DMS114 treated with DMSO at 0.1 percent for 48 hours (cell line): ENCODE results near the gene KDM5A.
"Not testable (repeated sequence)": the region's sequence is repeated elsewhere in the genome, so short reads cannot be mapped to it uniquely, and the experiment has no call there.

Source experiments
- DNase-seq: peaks from one replicate; lab custom pipeline; 2025; ENCODE audit not compliant: unreplicated experiment; lab: John Stamatoyannopoulos, UW

KDM5A gene

DNA sequence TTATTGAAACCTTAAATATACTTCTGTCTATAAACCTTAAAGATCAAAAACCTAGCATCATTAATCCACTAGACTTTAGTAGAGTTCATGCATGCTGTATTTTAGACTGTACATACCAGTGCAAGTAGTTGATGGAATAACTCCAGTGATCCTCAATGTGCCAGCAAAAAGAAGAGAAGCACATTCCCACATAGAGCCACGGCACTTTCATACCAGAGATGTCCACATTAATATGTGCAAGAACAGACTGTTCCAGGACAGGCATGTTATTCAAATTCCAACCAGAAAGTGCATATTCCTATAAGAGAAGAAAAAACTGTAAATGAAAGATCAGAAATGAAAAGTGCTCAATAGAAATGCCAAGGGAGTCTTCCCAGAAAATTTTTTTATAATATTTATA lies 55.0 kb downstream of the KDM5A start:
- no peak for DNase-seq

DNA sequence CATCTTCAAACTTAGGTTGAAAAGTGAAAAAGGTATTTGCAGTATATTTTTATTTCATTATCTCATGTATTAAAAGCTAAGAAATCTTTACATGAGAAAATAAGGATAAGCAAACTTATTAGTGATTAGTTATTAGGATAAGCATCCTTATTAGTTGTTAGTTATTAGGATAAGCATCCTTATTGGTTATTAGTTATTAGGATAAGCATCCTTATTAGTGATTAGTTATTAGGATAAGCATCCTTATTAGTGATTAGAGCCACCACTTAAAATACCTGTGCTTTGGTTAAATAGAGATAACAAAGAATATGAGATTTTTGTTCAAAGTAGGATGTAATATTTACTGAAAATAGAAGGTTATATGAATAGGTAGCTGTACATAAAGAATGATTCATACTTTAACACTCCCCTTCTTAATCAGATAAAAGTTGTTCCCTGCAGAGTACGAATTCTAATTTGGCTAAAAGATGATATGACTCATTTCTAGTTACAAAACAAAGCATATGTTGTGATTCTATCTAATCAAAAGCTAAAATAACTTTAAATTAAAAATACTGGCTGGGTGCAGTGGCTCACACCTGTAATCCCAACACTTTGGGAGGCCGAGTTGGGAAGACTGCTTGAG lies 56.4 kb downstream of the KDM5A start:
- no peak for DNase-seq

DNA sequence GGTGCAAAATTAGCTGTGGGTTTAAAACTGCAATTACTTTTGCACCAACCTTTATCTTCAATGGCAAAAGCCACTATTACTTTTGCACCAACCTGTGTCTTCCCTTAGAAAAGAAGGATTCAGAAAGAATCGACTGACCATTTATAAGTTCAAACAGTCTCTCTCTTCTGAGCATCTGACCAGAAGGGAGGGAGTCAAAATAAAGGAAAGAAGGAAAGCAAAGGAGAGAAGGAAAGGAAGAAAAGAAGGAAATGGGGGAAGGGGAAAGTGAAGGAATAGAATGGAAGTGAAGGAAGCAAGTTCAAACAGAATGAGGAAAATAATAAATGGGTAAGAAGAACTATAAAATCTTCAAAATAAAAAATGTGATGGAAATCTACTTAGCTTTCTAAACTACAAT lies 57.8 kb downstream of the KDM5A start:
- DNase-seq = no peak

DNA sequence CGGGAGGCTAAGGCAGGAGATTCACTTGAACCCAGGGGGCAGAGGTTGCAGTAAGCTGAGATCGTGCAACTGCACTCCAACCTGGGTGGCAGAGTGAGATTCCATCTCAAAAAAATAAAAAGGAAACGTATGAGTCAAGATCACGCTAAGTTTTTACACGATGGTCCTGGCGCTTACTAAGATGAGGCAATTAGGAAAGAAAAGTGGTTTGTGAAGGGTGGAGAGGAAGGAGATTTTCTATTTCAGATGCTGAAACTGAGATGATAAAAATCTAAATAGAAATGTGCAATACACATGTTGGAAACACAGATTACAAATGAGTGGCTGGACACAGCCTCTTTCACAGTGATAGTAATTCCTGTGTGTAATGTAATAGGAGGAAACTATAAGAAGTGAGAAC lies 63.2 kb downstream of the KDM5A start:
- no peak for DNase-seq

DNA sequence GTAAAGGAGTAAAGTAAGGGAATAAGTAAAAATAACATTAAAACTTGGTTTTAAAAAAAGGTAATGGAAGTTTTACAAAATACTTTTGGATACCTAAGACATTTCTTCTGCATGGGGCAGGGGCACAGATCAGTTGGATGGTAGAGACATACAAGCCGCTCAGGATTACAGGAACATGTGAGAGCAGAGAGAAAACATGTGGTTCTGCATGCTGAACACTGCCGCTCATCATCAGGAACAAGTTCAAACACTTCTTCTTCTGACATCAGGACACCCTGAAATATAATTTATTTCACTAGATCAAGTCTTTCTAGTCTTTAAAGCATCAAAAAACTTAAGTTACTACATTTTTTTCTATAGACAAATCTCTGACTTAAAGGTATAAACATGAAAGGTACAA lies 65.6 kb downstream of the KDM5A start:
- no peak for DNase-seq

DNA sequence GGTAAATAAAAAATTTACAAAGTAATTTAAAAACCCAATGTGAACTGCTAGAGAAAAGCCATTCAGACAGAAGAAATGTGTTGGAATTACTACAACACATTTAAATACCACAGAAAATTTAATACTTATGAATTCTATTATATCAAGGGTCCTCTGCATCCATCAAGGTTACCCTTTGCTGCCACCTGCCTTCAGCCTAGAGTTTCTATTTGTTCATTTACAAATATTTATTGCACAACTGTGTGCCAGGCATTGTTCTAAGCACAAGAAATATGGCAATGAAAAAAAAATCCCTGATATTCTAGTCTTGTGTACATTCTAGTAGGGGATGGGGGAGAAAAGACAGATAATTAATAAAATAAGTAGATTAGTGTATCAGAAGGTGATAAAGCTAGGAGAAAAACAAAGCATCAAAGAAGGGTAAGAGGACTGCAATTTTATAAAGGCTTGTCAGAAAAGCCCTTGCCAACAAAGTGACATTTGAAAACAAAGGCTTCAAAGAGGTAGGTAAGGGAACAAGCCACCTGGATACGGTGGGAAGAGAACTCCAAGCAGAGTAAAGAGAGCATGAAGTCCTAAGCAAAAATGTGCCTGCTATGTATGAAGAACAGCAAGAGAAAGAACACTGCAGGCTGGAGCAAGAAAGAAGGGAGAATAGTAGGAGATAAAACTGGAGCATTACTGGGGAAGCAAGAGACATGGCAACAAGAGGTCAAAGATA lies 67.4 kb downstream of the KDM5A start:
- no peak for DNase-seq

DNA sequence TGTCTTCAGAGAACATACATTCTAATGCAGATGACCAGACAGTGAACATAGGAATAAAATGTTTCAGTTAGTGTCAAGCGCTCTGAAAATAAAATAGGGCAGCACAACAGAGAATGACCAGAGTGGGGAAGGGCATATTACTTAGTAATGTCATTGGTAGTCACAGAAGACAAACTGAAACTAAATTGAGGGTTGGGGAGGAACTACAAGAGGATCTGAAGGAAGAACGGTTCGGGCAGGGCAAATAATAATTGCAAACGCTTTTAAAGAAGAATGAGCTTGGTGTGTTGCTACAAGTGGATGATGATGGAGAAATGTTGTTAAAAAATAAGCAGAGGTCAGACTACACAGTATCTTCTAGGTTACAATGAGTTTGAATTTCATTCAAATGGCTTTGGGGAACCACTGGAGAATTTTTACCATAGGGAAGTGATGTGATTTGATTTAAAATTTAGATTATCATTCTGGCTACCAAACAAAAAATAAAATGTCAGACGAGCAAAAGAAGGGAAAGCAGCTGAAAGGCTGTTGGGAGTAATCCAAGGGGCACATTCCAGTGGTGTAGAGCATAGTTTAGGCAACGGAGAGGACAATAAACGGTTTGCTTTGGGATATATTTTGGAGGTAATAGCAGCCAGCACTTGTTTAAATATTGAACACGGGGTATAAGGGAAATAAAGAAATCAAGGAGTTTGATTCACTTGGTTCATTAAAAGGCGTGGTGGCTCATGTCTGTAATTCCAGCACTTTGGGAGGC lies 70.2 kb downstream of the KDM5A start:
- no peak for DNase-seq

DNA sequence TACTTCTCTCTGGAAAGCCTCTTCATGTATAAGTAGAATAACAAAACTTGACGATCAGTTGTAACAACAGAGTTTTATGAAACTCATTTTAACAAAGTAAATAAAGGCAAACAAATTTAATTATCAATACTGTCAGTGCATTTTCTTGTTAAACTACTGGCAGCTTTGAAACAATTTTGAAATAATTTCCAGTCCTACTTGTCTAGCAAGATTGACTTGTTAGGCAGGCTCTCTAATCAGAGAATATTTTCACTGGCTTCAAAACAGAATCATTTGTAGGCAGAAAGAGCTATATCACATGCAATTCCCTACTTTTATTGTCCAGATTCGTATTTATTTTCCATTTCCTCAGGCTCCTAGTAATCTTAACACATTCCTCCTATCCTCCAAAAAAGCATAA lies 80.6 kb downstream of the KDM5A start:
- DNase-seq = no peak

DNA sequence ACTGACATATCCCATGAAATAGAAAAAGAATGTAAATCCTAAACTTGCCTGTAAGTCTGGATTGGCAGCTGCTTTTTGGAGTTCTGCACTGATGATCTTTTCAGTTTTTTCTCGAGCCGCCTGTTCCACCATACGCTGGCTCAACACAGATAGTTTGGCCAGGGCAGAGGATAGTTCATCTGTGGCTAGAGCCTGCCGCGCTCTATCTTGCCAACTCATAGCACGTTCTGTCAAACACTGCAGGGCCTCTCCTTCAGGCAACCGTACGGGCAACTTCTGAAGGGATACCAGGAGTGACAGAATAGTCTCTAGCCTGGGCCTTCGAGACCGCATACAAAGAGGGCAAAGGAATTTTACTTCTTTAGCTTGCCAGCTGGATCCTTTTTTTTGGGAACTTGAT lies 81.7 kb downstream of the KDM5A start:
- no peak for DNase-seq

DNA sequence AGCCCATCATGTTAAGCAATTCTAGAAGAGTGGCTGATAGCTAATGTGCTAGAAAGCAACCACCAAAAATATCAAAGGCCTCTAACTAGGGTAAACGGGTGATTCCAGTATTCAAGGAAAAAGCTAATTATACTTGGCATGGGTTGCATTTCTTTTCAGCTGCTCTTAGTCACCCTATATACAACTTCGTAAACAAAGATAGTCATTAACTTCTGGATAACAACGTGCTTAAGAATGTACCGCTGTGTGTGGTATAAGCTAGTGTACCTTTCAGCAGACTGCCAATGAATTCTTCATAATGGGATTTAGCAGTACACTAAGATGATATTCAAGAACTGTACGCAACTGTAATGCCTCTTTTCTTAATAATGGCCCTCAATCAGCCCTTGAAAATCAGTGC lies 84.3 kb downstream of the KDM5A start:
- no peak for DNase-seq

DNA sequence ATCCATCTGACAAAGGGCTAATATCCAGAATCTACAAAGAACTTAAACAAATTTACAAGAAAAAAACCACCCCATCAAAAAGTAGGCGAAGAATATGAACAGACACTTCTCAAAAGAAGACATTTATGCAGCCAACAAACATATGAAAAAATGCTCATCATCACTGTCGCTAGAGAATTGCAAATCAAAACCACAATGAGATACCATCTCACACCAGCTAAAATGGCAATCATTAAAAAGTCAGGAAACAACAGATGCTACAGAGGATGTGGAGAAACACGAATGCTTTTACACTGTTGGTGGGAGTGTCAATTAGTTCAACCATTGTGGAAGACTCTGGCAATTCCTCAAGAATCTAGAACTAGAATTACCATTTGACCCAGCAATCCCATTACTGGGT lies 86.4 kb downstream of the KDM5A start:
- not testable (repeated sequence) for DNase-seq

DNA sequence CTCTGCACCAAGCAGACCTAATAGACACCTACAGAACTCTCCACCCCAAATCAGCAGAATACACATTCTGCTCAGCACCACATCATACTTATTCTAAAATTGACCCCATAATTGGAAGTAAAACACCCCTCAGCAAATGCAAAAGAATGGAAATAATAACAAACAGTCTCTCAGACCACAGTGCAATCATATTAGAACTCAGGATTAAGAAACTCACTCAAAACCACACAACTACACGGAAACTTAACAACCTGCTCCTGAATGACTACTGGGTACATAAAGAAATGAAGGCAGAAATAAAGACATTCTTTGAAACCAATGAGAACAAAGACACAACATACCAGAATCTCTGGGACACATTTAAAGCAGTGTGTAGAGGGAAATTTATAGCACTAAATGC lies 89.0 kb downstream of the KDM5A start:
- not testable (repeated sequence) for DNase-seq

DNA sequence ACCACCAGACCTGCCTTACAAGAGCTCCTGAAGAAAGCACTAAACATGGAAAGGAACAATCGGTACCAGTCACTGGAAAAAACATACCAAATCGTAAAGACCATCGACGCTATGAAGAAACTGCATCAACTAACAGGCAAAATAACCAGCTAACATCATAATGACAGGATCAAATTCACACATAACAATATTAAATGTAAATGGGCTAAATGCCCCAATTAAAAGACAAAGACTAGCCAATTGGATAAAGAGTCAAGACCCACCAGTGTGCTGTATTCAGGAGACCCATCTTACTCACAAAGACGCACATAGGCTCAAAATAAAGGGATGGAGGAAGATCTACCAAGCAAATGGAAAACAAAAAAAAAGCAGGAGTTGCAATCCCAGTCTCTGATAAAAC lies 89.6 kb downstream of the KDM5A start:
- not testable (repeated sequence) for DNase-seq

DNA sequence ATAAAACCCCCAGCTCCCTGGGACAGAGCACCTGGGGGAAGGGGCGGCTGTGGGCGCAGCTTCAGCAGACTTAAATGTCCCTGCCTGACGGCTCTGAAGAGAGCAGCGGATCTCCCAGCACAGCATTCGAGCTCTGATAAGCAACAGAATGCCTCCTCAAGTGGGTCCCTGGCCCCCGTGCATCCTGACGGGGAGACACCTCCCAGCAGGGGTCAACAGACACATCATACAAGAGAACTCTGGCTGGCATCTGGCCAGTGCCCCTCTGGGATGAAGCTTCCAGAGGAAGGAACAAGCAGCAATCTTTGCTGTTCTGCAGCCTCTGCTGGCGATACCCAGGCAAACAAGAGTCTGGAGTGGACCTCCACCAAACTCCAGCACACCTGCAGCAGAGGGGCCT lies 91.1 kb downstream of the KDM5A start:
- not testable (repeated sequence) for DNase-seq

DNA sequence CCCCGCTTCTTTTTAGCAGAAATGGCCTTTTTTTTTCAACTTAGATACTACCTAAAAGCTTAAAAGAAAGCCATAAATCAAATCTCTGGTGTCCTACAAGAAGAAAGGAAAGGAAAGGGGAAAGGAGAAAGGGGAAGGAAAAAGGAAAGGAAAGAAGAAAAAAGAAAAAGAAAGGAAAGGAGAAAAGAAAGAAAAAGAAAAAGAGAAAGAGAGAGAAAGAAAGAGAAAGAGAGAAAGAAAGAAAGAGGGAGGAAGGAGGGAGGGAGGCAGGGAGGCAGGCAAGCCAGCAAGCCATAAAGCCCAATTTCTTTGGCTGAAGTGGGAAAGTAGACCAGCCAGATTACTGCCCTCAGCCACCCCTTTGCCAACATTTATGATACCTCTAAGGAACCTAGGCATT lies 94.0 kb downstream of the KDM5A start:
- no peak for DNase-seq

DNA sequence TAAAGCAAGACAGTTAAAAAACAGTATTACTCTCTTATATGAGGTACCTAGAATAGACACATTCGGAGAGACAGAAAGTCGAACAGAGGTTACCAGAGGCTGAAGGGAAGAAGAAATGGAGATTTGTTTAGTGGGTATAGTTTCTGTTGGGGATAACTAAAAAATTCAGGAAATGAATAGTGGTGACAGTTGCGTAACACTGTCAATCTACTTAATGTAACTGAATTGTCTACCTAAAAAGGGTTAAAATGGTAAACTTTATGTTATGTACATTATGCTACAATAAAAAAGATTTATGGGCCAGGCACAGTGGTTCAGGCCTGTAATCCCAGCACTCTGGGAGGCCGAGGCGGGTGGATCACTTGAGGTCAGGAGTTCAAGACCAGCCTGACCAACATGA lies 95.9 kb downstream of the KDM5A start:
- no peak for DNase-seq

DNA sequence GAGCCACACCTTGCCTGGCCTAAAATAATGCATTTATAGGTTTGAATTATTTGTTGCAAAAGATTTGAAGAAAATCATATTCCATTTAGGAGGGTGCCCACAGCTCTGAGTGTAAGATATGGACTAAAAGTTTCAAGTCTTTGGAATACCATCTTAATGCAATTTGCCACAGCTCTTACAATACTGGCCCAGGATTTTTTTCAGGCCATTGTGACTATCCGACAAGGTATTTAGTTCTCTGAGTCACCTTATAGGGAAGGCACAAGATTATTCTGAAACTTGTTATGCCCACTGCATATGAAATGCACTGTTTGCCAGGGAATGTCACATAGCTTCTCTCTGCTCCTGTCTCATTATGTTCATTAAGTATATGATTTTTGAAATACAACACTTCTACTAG lies 96.9 kb downstream of the KDM5A start:
- no peak for DNase-seq

DNA sequence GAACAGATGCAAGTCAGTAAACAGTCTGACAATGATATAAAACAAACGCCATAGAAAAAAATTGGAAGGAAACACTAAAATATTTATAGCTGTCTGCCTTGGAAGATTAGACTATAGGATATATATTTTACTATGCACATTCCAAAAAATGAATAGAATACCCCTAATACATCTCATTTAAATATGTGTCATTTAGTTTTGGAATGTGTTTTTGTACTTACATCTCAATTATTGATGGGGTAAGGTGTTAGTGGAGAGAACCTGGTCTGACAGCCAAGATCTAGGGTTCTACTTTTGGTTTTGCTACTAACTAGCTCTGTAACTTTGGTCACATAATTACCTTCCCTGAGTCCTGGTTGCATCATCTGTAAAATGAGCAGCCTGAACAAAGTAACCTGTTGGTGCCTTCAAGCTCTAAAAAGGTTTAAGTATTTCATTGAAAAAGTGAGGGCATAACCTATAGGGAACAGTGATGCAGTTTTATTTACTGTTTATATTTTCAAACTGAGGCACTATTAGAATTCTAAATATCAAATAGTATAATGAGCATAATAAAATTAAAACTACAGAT lies 97.9 kb downstream of the KDM5A start:
- DNase-seq = no peak

DNA sequence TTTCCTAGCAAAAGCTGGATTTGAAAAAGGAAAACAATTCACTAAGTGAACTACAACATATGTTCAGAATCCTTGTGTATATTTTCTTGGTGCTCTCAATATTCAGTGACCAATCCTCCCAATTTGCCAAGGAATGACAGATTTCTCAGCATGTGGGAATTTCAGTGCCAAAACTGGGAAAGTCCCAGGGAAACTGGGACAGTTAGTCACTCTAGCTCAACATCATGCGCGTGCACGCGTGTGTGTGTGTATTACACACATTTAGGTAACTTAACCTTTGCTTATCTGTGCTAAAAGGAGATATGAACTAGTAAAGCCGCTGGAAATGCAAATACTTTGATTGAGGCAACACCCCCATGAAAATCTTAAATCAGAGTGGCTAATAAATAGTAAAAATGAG lies 100.4 kb downstream of the KDM5A start:
- no peak for DNase-seq

DNA sequence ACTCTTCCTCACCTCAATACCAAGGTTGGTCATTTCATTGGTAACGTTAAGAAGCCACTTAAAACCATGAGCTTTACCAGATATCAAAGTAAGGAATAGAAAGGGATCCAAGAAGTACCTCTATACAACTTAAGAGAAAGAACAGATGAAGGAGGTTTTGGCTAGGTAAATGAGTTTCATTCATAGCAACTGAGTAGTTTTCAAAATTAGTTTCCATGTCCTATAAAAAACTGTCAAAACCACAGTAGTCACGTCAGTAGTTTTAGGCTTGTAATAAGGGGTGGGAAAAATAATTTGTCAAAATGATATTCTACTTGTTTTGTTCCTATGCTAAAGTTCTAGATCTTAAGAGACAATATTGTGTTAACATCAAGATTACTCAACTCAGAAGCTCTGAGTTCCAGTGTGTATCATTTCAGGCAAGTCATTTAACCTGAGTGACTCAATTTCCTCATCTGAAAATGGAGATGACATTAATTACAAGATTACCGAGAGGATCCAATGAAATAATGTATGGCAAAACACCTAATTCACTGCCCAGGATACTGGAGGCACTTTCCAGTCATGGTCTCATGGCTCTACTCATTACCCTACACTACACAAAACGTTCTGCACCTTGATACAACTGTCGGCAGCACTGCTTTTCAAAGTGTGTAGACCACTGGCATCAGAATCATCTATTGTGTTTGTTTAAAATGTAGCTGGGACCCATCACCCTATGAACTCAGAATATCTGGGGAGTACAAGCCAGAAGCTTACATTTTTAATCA lies 102.4 kb downstream of the KDM5A start:
- DNase-seq = no peak

DNA sequence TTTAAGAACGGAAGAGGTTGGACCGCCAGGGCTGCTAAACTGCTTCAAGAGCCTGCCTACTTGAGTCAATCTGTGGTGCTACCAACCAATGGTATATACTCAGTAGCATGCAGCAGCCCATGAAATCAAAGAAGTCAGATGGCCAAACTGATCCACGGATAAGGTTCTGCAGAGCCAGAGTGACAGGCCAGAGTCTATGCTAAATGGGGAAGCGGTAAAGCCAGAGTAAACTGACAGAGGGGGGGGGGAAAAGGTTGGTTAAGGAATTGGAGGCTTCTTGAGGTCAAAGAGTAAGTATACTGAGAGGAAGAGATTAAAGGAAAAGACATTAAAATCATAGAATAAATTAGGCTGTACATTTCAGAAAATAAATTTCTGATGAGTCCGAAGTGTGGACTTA lies 111.1 kb downstream of the KDM5A start:
- no peak for DNase-seq
